GM19438 (cell line): ENCODE data around the gene TRPM3.
"Not testable (repeated sequence)": the region's sequence is repeated elsewhere in the genome, so short reads cannot be mapped to it uniquely, and the experiment has no call there.

ENCODE experiments used
- ATAC-seq: cut with Tn5 transposase; IDR thresholded peaks from one replicate; pipeline ENCODE4 v1.9.1; 2021; ENCODE audit warnings: low read depth; ENCODE audit not compliant: unreplicated experiment

TRPM3 gene

GRCh38 chr9:71004196-71004595, 117.2 kb downstream of the TRPM3 start:
- ATAC-seq, result no peak

- no peak for ATAC-seq
Measured at GRCh38 chr9:71003346-71003745, 118.1 kb downstream of the TRPM3 start.

GRCh38 chr9:71001780-71002386, 119.5 kb downstream of the TRPM3 start:
- ATAC-seq, result no peak

GRCh38 chr9:70998962-70999361, 122.5 kb downstream of the TRPM3 start:
- ATAC-seq, result no peak

GRCh38 chr9:70995511-70995910, 125.9 kb downstream of the TRPM3 start:
- ATAC-seq, result no peak

GRCh38 chr9:70994582-70994981, 126.8 kb downstream of the TRPM3 start:
- ATAC-seq, result no peak

- ATAC-seq, result no peak
Measured at GRCh38 chr9:70988551-70988950, 132.9 kb downstream of the TRPM3 start.

GRCh38 chr9:70987986-70988385, 133.4 kb downstream of the TRPM3 start:
- no peak for ATAC-seq

- no peak for ATAC-seq
Measured at GRCh38 chr9:70986984-70987383, 134.4 kb downstream of the TRPM3 start.

- no peak for ATAC-seq
Measured at GRCh38 chr9:70983723-70984295, 137.6 kb downstream of the TRPM3 start.

- ATAC-seq, result no peak
Measured at GRCh38 chr9:70981312-70981711, 140.1 kb downstream of the TRPM3 start.

GRCh38 chr9:70979966-70980365, 141.5 kb downstream of the TRPM3 start:
- ATAC-seq, result no peak

GRCh38 chr9:70978085-70978484, 143.3 kb downstream of the TRPM3 start:
- no peak for ATAC-seq

- no peak for ATAC-seq
Measured at GRCh38 chr9:70975821-70976220, 145.6 kb downstream of the TRPM3 start.

GRCh38 chr9:70971723-70972122, 149.7 kb downstream of the TRPM3 start:
- ATAC-seq, result no peak

GRCh38 chr9:70966380-70966779, 155.0 kb downstream of the TRPM3 start:
- not testable (repeated sequence) for ATAC-seq

GRCh38 chr9:70964861-70965260, 156.6 kb downstream of the TRPM3 start:
- ATAC-seq, result no peak

- ATAC-seq, result no peak
Measured at GRCh38 chr9:70963554-70963953, 157.9 kb downstream of the TRPM3 start.

GRCh38 chr9:70962761-70963440, 158.5 kb downstream of the TRPM3 start:
- no peak for ATAC-seq

GRCh38 chr9:70959366-70959765, 162.1 kb downstream of the TRPM3 start:
- ATAC-seq, result no peak

- no peak for ATAC-seq
Measured at GRCh38 chr9:70954596-70955143, 166.8 kb downstream of the TRPM3 start.

- ATAC-seq, result no peak
Measured at GRCh38 chr9:70954126-70954525, 167.3 kb downstream of the TRPM3 start.
